ENCODE results near the gene IARS1.

Gene IARS1

GRCh38 chr9:92266486-92266885 lies 27.0 kb downstream of the IARS1 start:
- H3K79me2 ChIP-seq (ENCODE audit: insufficient read depth, low read length) = no peaks in the 10 kb centered on the region
- TF ChIP-seq EZH2phosphoT487 (conservative IDR thresholded peaks at IDR 0.05; ENCODE audit: low read length) (no peak), CTCF (IDR thresholded peaks at IDR 0.05; ENCODE audit: insufficient read depth, low read length, poor library complexity, severe bottlenecking) (no peak)
- no peak overlapping the region for H3K9ac ChIP-seq (ENCODE audit: low read length)
- no peaks in the 10 kb centered on the region for H3K27me3 ChIP-seq (ENCODE audit: low read length)
- H4K20me1 ChIP-seq (ENCODE audit: low read depth, low read length) = no peaks in the 10 kb centered on the region; the same call in 1 of the 2 replicates
- no peaks in the 10 kb centered on the region for H3K9me3 ChIP-seq (ENCODE audit: insufficient read depth, low read length)
- H3K4me3 ChIP-seq (ENCODE audit: insufficient read depth, low read length, poor library complexity, severe bottlenecking) = no peak overlapping the region
- H3K9me2 ChIP-seq (replicated peaks; ENCODE audit: insufficient read depth, low read length) = no peaks in the 10 kb centered on the region
- H3F3A ChIP-seq (ENCODE audit: insufficient read depth) = no peaks in the 10 kb centered on the region
- no peak overlapping the region for H3K27ac ChIP-seq (ENCODE audit: low read depth, low read length)
- H3K36me3 ChIP-seq (ENCODE audit: low read length) = peaks cover 76% of the 10 kb centered on the region
- no peak overlapping the region for H3K4me2 ChIP-seq (ENCODE audit: low read depth, low read length, poor library complexity, severe bottlenecking)
- no peak overlapping the region for H2AFZ ChIP-seq (ENCODE audit: low read depth, low read length, severe bottlenecking)

- H2AFZ ChIP-seq (ENCODE audit: low read depth, low read length, severe bottlenecking) = no peak overlapping the region
- no peak overlapping the region for H3K27ac ChIP-seq (ENCODE audit: low read depth, low read length)
- no peaks in the 10 kb centered on the region for H3K27me3 ChIP-seq (ENCODE audit: low read length)
- H3K36me3 ChIP-seq (ENCODE audit: low read length) = peaks cover 72% of the 10 kb centered on the region
- TF ChIP-seq CTCF (IDR thresholded peaks at IDR 0.05; ENCODE audit: insufficient read depth, low read length, poor library complexity, severe bottlenecking) (no peak), EZH2phosphoT487 (conservative IDR thresholded peaks at IDR 0.05; ENCODE audit: low read length) (no peak)
- no peak overlapping the region for H3K4me3 ChIP-seq (ENCODE audit: insufficient read depth, low read length, poor library complexity, severe bottlenecking)
- H3K9ac ChIP-seq (ENCODE audit: low read length) = no peak overlapping the region
- H3K79me2 ChIP-seq (ENCODE audit: insufficient read depth, low read length) = no peaks in the 10 kb centered on the region
- H3K9me2 ChIP-seq (replicated peaks; ENCODE audit: insufficient read depth, low read length) = no peaks in the 10 kb centered on the region
- no peaks in the 10 kb centered on the region for H3K9me3 ChIP-seq (ENCODE audit: insufficient read depth, low read length)
- H4K20me1 ChIP-seq (ENCODE audit: low read depth, low read length) = no peaks in the 10 kb centered on the region; the same call in 1 of the 2 replicates
- H3F3A ChIP-seq (ENCODE audit: insufficient read depth) = no peaks in the 10 kb centered on the region
- no peak overlapping the region for H3K4me2 ChIP-seq (ENCODE audit: low read depth, low read length, poor library complexity, severe bottlenecking)
Measured at GRCh38 chr9:92265154-92265553, 28.3 kb downstream of the IARS1 start.

- Histone ChIP-seq H3K27ac (ENCODE audit: low read depth, low read length) (no peak overlapping the region), H3F3A (ENCODE audit: insufficient read depth) (no peaks in the 10 kb centered on the region), H3K79me2 (ENCODE audit: insufficient read depth, low read length) (no peaks in the 10 kb centered on the region), H2AFZ (ENCODE audit: low read depth, low read length, severe bottlenecking) (no peak overlapping the region), H3K9me3 (ENCODE audit: insufficient read depth, low read length) (no peaks in the 10 kb centered on the region), H3K36me3 (ENCODE audit: low read length) (peaks cover 68% of the 10 kb centered on the region), H3K9me2 (replicated peaks; ENCODE audit: insufficient read depth, low read length) (no peaks in the 10 kb centered on the region), H3K27me3 (ENCODE audit: low read length) (no peaks in the 10 kb centered on the region), H3K9ac (ENCODE audit: low read length) (no peak overlapping the region), H3K4me3 (ENCODE audit: insufficient read depth, low read length, poor library complexity, severe bottlenecking) (no peak overlapping the region), H3K4me2 (ENCODE audit: low read depth, low read length, poor library complexity, severe bottlenecking) (no peak overlapping the region), H4K20me1 (ENCODE audit: low read depth, low read length) (no peaks in the 10 kb centered on the region)
- TF ChIP-seq EZH2phosphoT487 (conservative IDR thresholded peaks at IDR 0.05; ENCODE audit: low read length) = no peak
- no peak for TF ChIP-seq CTCF (IDR thresholded peaks at IDR 0.05; ENCODE audit: insufficient read depth, low read length, poor library complexity, severe bottlenecking)
Measured at GRCh38 chr9:92263131-92263530, 30.4 kb downstream of the IARS1 start.

Measured in SU-DHL-6 (cell line).